Calu3 (cell line): Measurements from ENCODE around the gene CCDC171. TPM values are rescaled to one million over a fixed set of nuclear protein-coding genes. Genes with fewer than 3 reads are reported as not detected.

Experiments used
- BruUV-seq: library from RNA; stranded (reverse); fragments of 400-500 nt; replicated peaks from 2 replicates; lab custom pipeline; 2021; lab: Mats Ljungman, UMichigan
- CTCF ChIA-PET: fragments of 300-600 bp; sonication (Branson Sonifier 250); formaldehyde crosslinking; loops from one replicate; lab custom pipeline; 2022; ENCODE audit warnings: antibody characterized with exemption; lab: Charles Lee
- DNase-seq: peaks from one replicate; pipeline ENCODE4 v3.0.0; 2022
- H3K27ac Mint-ChIP-seq: one replicate; pipeline ENCODE4 v1.8.0; 2022; ENCODE audit warnings: mixed read lengths; ENCODE audit not compliant: unreplicated experiment
- H3K27me3 Mint-ChIP-seq: one replicate; pipeline ENCODE4 v1.8.0; 2022; ENCODE audit warnings: mixed read lengths; ENCODE audit not compliant: unreplicated experiment
- H3K36me3 Mint-ChIP-seq: one replicate; pipeline ENCODE4 v1.8.0; 2022; ENCODE audit warnings: mild to moderate bottlenecking, moderate library complexity, mixed read lengths; ENCODE audit not compliant: insufficient read depth, unreplicated experiment
- H3K4me1 Mint-ChIP-seq: one replicate; pipeline ENCODE4 v1.8.0; 2022; ENCODE audit warnings: mild to moderate bottlenecking, low read depth, mixed read lengths; ENCODE audit not compliant: unreplicated experiment
- H3K4me3 Mint-ChIP-seq: one replicate; pipeline ENCODE4 v1.8.0; 2022; ENCODE audit warnings: mild to moderate bottlenecking, low read depth, moderate library complexity, mixed read lengths; ENCODE audit not compliant: unreplicated experiment
- H3K9me3 Mint-ChIP-seq: one replicate; pipeline ENCODE4 v1.8.0; 2022; ENCODE audit warnings: low read depth, mixed read lengths; ENCODE audit not compliant: unreplicated experiment
- CTCF ChIP-seq: fragments of 200-600 bp; IDR thresholded peaks from one replicate; pipeline ENCODE4 v1.8.0; 2022; ENCODE audit warnings: antibody characterized with exemption; ENCODE audit not compliant: unreplicated experiment
- intact Hi-C: fragments of 100-400 bp; cut with micrococcal nuclease; formaldehyde crosslinking; loops from one replicate; pipeline ENCODE4 v1.10.0; 2022; ENCODE audit not compliant: unreplicated experiment
- total RNA-seq: library from RNA; stranded (reverse); gene quantifications from 2 replicates; pipeline ENCODE4 v1.2.3, GENCODE V29; 2022

Gene CCDC171
- total RNA-seq, 1 experiment from 2014 or later = 2.1 TPM

- TF ChIP-seq CTCF = no peak
- H3K4me3 Mint-ChIP-seq = no peak overlapping the region
- intact Hi-C loops = no loop called here
- CTCF ChIA-PET = no interaction called here
- BruUV-seq = no TSS peak
- no peaks in the 10 kb centered on the region for H3K4me1 Mint-ChIP-seq
- H3K27me3 Mint-ChIP-seq = no peaks in the 10 kb centered on the region
- no peaks in the 10 kb centered on the region for H3K9me3 Mint-ChIP-seq
- H3K36me3 Mint-ChIP-seq = no peaks in the 10 kb centered on the region
- no peak overlapping the region for H3K27ac Mint-ChIP-seq
- no peak for DNase-seq
Observed at GRCh38 chr9:15867334-15867733, 314.5 kb downstream of the CCDC171 start.

- no TSS peak for BruUV-seq
Observed at GRCh38 chr9:15867988-15868387, 315.1 kb downstream of the CCDC171 start.

GRCh38 chr9:15873573-15874177, 320.8 kb downstream of the CCDC171 start:
- no peaks in the 10 kb centered on the region for H3K4me1 Mint-ChIP-seq
- no peak overlapping the region for H3K27ac Mint-ChIP-seq
- H3K36me3 Mint-ChIP-seq = no peaks in the 10 kb centered on the region
- no TSS peak for BruUV-seq
- H3K9me3 Mint-ChIP-seq = no peaks in the 10 kb centered on the region
- H3K27me3 Mint-ChIP-seq = no peaks in the 10 kb centered on the region
- intact Hi-C loops = loop anchor here (1.0 kb wide), 1 partner anchor 260 kb away; no protein-coding TSS in a partner anchor
- no peak for DNase-seq
- TF ChIP-seq CTCF = peak; percentile 29
- no peak overlapping the region for H3K4me3 Mint-ChIP-seq
- CTCF ChIA-PET = no interaction called here

More at GRCh38 chr9:15867988-15868387, 315.1 kb downstream of the CCDC171 start:
- Mint-ChIP-seq H3K27ac (no peak overlapping the region), H3K9me3 (no peaks in the 10 kb centered on the region), H3K27me3 (no peaks in the 10 kb centered on the region), H3K36me3 (no peaks in the 10 kb centered on the region), H3K4me3 (no peak overlapping the region), H3K4me1 (no peaks in the 10 kb centered on the region)
- no peak for TF ChIP-seq CTCF
- DNase-seq = no peak
- CTCF ChIA-PET = no interaction called here
- intact Hi-C loops = no loop called here

GRCh38 chr9:15882328-15882727, 329.5 kb downstream of the CCDC171 start:
- Mint-ChIP-seq H3K36me3 (no peaks in the 10 kb centered on the region), H3K4me1 (no peaks in the 10 kb centered on the region), H3K4me3 (no peak overlapping the region), H3K9me3 (no peaks in the 10 kb centered on the region), H3K27ac (no peak overlapping the region), H3K27me3 (no peaks in the 10 kb centered on the region)
- no TSS peak for BruUV-seq
- DNase-seq = no peak
- intact Hi-C loops = no loop called here
- TF ChIP-seq CTCF = no peak
- CTCF ChIA-PET = no interaction called here
